ENCODE measurements around the gene OLIG3. TPM values are rescaled to one million over a fixed set of nuclear protein-coding genes. Genes with fewer than 3 reads are reported as not detected.

Gene OLIG3
- total RNA-seq, 1 experiment from 2014 or later, result not detected

DNA sequence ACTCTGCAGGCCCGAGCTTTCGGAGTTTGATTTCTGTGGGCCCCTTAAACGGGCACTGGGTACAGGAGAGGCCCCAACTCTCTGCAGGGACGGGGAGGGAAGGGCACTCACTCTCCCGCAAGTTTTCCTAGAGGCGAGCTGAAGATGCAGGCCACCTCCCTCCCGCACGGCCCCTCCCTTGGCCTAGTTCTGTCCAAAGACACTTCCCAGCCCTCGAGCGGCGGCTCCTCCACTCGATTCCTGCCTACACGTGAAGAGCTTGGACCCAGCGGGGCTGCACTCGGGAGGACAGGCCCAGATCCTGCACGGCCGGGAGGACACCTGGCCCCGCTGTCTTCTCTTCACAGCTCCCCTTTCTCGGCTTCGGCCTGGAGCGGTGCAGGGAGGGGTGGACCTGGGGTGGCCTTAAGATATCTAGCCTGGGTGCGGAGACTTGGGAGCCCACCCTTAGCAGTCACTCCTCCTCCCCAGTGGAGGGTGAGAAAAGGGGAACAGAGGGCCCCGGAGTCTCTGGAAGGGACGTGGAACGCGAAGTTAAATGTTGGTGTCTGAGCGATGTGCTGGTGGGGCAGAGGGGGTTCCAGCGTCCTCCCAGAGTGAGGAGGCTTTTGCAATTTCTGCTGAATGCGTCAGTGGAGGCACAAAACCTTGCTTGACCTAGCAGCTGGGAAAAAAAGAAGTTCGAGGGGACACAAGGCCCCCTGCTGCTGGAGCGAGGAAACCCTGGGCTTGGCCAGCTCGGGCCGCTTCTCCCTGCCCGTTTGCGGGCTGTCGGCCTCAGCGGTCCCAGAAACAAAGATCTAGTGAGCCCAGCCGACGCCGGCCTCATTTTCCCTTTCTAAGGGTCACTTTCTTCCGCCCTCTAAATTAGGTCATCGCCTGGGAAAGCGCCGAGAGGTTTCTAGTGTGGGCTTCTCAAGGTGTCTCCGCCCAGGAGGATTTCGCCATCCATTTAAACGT, 4.9 kb downstream of the OLIG3 start:
- Histone ChIP-seq H3K9me2 (replicated peaks; ENCODE audit: low read length) (no peaks in the 10 kb centered on the region), H3K4me1 (ENCODE audit: insufficient read depth, low read length) (no peaks in the 10 kb centered on the region), H3K4me2 (ENCODE audit: low read length) (no peak overlapping the region), H3K79me2 (ENCODE audit: low read length) (no peaks in the 10 kb centered on the region), H3K9ac (ENCODE audit: low read length) (no peak overlapping the region), H3K4me3 (ENCODE audit: low read length) (no peak overlapping the region), H2AFZ (ENCODE audit: low read length) (no peak overlapping the region), H3K27me3 (ENCODE audit: low read length) (peaks cover 36% of the 10 kb centered on the region), H4K20me1 (ENCODE audit: low read length) (no peaks in the 10 kb centered on the region), H3K36me3 (ENCODE audit: low read depth, low read length) (no peaks in the 10 kb centered on the region), H3K27ac (ENCODE audit: low read length) (no peak overlapping the region), H3K9me3 (ENCODE audit: low read length) (no peaks in the 10 kb centered on the region), H3F3A (ENCODE audit: low read length, unreplicated experiment) (no peaks in the 10 kb centered on the region)
- DNase-seq (no peak), ATAC-seq (no peak)
- CTCF ChIA-PET, result no interaction called here
- intact Hi-C loops (cut with micrococcal nuclease), result no loop called here
- POLR2A ChIA-PET (ENCODE audit: unreplicated experiment), result no interaction called here
- TF ChIP-seq, protein P1, sequence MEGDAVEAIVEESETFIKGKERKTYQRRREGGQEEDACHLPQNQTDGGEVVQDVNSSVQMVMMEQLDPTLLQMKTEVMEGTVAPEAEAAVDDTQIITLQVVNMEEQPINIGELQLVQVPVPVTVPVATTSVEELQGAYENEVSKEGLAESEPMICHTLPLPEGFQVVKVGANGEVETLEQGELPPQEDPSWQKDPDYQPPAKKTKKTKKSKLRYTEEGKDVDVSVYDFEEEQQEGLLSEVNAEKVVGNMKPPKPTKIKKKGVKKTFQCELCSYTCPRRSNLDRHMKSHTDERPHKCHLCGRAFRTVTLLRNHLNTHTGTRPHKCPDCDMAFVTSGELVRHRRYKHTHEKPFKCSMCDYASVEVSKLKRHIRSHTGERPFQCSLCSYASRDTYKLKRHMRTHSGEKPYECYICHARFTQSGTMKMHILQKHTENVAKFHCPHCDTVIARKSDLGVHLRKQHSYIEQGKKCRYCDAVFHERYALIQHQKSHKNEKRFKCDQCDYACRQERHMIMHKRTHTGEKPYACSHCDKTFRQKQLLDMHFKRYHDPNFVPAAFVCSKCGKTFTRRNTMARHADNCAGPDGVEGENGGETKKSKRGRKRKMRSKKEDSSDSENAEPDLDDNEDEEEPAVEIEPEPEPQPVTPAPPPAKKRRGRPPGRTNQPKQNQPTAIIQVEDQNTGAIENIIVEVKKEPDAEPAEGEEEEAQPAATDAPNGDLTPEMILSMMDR (conservative IDR thresholded peaks at IDR 0.05; ENCODE audit: low read depth, low read length), result no peak
- TF ChIP-seq EZH2 (IDR thresholded peaks at IDR 0.05; ENCODE audit: low read length, unreplicated experiment) (no peak), EZH2phosphoT487 (IDR thresholded peaks at IDR 0.05; ENCODE audit: borderline replicate concordance, low read length) (no peak)
- BruUV-seq (replicated peaks), result no TSS peak

DNA sequence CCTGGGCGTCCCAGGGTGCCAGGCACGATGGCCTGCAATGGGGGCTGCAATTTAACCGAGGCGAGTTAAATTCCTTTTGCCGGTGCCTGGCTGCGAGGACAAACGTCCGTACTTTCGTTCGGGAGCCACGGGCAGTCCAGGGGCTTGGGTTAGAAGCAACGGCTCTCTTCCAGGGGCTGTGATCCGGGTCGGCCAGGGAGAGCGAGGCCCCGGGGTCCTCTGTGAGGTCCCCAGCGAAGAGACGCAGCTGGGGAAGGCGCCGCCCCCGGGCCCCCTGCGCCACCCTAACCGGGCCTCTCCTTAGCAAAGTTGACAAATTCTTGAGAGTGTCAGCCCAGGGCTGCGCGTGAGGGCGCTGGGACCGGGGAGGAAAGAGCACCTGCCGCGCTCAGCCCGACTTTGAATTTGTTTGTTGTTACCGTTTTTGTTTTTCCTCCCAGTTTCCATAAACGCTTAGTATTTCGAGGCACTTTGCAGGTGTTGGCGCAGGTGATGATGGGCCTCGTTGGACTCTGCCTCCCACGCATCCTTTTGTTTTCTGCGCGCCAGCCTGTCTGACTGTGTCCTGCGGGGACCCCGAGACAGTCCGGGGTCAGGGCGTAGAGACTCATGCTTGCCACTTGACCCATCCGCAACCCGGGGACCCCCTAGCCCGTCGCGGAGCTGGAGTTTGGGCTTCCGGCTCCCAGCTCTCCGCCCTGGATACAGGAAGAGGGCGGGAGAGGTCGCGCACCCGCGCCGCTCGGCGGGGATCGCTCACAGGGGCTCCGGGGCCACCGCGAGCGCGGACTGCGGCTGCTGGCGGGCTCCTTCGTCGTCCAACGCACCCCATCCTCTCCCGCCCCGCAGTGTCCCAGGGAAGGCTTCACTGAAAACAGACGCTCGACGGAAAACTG, 5.8 kb downstream of the OLIG3 start:
- ChIA-PET POLR2A (ENCODE audit: unreplicated experiment) (no interaction called here), CTCF (no interaction called here)
- Histone ChIP-seq H3K4me2 (ENCODE audit: low read length) (no peak overlapping the region), H3K9me3 (ENCODE audit: low read length) (no peaks in the 10 kb centered on the region), H3K9me2 (replicated peaks; ENCODE audit: low read length) (no peaks in the 10 kb centered on the region), H3K79me2 (ENCODE audit: low read length) (no peaks in the 10 kb centered on the region), H2AFZ (ENCODE audit: low read length) (no peak overlapping the region), H3K27ac (ENCODE audit: low read length) (no peak overlapping the region), H4K20me1 (ENCODE audit: low read length) (no peaks in the 10 kb centered on the region), H3K4me1 (ENCODE audit: insufficient read depth, low read length) (no peaks in the 10 kb centered on the region), H3F3A (ENCODE audit: low read length, unreplicated experiment) (no peaks in the 10 kb centered on the region), H3K9ac (ENCODE audit: low read length) (no peak overlapping the region), H3K4me3 (ENCODE audit: low read length) (no peak overlapping the region), H3K36me3 (ENCODE audit: low read depth, low read length) (no peaks in the 10 kb centered on the region), H3K27me3 (ENCODE audit: low read length) (peaks cover 42% of the 10 kb centered on the region)
- TF ChIP-seq EZH2 (IDR thresholded peaks at IDR 0.05; ENCODE audit: low read length, unreplicated experiment) (no peak), EZH2phosphoT487 (IDR thresholded peaks at IDR 0.05; ENCODE audit: borderline replicate concordance, low read length) (no peak)
- TF ChIP-seq, protein P1 (conservative IDR thresholded peaks at IDR 0.05; ENCODE audit: low read depth, low read length), result no peak
- DNase-seq (no peak), ATAC-seq (no peak)
- intact Hi-C loops (cut with micrococcal nuclease), result no loop called here
- BruUV-seq (replicated peaks), result no TSS peak
